Measurements from ENCODE around the gene CACNA2D3.

The CACNA2D3 gene

DNA sequence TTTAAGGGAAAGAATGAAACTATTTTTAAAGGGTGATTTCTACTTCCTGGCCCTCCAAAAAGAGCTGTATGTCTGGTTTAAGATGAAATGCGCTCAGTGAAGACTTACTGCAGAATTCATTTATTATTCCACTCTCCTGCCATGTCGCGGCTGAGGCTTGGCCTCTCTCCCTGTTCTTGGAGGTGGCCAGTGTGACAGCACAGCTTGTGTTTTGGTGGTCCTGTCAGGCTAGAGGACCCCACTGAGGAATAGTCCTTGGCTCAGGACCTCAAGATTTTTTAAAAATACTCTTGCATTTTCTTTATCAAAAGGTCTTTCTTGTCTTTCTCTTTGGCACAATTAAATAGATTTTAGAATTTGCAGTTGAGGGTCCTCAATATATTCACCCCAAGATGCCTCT is 421.1 kb downstream of the CACNA2D3 start:
- no peak for DNase-seq

DNA sequence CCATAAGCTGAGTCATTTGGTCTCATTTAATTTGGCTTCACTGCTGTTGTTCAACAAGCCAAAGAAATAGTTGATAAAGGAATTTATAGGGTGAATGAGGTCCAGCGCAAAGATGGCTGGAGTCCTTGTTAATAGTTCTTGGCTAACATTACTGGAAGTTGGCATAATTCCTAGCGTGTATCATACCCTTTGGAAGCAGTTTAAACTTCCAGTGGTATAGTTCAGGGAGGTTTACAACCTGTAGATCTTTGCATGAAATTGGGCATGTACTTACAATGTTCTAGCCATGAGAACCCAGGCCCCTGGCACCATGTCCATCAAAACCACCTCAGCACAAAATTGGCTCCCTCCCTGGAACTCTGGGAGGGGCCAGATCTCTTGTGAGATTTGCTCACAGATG is 424.7 kb downstream of the CACNA2D3 start:
- no peak for DNase-seq

DNA sequence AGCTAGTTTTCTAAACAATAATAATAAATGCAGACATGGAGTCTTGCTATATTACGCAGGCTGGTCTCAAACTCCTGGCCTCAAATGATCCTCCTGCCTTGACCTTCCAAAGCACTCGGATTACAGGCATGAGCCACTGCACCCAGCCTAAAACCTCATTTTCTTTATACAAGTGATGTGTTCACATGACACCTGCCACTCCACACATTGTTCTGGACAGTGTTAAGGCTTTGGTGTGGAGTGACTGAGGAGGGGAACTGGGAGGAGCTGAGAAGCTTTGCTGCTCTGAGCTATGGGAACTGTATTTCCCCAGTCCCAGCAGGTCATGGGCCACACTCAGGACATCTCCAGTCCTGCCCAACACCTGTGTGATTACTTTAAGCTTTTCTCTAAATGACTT is 425.5 kb downstream of the CACNA2D3 start:
- DNase-seq, result no peak

DNA sequence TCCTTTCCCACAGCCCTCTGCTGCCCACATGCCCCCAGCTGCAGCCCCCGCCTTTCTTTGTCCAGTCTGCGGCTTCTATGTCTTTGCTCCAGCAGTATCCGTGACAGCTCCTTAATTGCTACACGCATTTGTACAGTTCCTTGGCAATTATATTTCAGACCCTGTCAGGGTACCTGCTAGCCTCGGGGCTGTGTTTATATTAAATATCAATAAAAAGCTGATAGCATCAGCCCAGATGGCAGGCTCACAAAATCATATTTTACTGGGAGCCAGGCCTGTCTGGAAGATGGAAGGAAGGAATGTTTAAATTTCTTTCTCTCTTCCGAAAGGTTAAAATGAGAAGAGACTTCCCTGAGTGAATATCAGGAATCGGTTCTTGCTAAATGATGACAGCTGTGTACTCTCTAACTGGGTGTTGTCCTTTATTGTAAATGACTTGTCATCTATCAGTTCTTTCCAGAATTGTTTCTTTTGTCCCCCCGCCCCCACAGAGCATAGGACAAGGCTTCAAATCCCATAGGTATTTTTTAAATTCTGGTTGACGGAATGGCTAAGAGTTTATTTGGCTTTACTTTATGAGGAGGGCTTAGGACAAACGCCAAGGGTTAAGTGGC is 427.4 kb downstream of the CACNA2D3 start:
- no peak for DNase-seq

DNA sequence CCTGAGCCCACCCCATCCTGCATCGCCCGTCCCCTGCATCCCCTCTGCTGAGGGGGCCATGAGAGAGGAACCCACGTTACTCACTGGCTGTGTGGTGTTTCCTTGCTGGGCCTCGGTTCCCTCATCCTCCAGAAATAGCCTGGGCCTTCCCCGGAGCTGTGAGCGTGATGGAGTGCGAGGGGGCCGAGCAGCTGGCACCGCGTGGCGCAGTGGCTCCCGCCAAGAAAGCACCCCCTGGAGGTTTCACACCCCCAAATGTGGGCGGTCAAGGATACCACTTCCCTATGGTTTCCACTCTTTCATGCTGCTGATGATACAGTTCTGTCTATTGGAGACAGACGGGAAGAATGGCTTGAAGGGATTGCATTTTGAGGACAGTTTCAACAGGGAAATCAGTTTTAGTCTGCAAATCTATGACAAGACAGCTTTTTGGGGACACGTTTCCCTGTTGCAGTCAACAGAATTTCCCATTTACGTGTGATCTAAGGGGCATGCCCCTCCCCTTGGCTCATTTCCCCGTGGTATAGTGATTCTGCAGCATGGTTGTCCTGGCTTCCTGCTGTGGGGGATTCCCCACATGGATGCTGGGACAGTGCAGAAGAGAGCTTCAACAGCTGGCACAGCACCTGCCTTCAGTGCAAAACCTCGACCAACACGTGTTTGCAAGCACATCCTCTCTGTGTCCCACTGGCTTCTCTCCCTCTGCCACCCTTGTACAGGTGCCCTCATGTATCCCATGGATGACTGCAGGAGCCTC is 428.0 kb downstream of the CACNA2D3 start:
- DNase-seq, result no peak

DNA sequence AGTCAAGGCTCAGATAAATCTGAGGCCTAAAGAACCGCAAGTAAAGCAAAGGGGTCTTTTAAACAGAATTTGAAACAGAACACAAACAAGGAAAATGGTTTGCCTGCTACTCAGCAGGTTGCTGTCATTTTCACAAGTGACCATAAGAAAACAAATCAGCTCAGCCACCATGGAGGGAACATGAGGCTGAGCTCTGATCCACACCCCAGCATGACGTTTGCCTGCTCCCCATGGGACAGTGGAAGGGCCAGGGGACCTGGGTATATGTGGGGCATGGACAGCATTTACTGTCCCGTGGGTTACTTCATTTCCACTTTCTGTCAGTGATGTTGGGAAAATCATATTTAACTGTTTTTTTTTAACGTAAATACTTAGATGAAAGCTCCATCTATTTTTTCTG is 434.3 kb downstream of the CACNA2D3 start:
- no peak for DNase-seq

DNA sequence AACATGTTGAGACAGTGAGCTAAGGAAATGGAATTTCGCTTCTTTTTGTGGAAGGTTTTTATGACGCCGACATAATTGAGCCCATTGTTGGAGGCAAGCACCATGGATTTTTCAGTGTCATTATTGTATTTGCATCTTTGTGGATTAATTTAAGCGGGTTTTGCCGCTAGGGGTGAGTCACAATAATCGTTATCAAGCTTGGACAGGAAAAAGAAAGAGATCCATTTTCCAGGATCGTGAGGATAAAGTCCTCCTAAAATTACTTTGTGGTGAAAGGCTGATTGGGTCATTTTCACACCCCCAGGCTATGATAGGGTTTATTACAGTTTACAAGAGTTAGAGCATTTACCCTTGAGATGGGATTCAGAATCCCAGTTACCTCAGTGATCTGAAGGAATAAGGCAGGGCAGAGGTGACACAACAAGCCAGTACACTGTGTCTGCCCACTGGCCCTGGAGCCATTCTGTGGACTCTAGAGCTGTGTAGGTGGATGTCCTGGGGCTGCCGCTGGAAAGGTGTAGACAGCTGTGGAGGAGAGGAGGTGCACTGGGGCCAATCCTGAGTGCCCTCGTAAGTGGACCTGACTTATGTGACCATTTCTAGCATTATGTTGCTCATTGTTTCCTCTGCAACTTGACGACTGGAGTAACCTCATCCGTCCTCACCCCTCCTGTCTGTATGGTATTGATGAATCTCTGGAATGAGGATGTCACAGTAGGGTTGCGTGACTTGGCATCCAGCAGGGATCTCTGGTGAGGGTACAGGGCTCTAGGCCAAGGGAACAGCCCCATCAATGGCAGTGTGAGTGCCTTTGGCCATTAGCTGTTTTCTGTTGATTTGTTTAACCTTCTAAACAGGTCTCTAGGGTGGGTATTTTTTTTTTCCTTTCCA is 435.4 kb downstream of the CACNA2D3 start:
- no peak for DNase-seq

DNA sequence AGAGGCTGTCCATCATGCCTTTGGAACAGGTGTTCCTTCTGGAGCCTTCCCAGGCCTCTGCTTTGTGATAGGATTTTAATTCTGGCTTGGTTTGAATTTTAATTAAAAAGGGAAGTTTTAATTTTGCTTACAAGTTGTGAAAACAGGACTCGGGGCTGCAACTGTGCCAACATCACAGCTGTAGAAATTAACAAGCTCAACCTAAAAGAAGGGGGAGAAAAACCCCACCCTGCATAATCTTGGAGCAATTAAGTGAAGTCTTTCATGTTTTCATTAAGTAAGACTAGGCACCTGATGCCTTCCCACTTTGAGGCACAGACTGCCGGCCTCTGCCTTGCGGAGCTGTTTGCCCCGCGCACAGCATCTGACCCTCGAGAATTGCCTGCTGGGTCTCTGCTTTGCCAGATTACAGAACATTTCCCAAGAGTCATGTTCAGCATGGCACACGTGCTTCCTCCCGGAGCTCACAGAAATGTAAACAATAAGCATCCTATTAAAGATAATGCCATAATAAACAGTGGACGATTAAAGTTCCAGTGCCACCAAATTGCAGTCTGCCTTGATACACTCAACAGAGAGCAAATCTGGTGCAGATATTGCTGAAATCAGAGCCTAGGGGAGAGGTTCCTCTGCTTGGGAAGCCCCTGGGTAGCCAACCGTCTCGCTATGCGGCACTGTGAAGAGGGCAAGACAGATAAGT is 441.3 kb downstream of the CACNA2D3 start:
- DNase-seq, result no peak

DNA sequence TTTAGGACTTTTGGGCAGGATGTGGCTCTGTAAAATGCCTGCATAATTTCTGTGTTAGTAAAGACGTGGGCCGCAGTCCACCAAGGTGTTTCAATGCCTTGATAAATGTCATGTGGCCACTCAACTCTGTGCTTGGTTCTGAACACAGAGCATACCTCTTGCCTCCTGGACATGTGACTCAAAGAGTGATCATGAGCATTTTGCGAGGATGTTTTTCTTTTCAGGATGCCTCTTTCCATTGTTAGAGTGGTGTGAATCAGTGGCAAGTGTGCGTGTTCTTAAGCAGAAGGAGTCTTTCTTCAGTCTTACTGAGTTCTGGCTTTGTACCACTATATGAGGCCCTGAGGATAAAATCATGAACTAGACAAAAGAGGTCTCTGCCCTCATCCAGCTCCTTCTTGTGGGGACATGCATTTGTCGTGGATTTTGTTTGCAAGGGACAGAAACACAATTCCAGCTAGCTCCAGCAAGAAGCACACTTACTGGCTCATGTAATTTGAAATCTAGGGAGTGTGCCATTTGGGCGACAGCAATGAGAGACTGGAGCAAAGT is 442.1 kb downstream of the CACNA2D3 start:
- no peak for DNase-seq

DNA sequence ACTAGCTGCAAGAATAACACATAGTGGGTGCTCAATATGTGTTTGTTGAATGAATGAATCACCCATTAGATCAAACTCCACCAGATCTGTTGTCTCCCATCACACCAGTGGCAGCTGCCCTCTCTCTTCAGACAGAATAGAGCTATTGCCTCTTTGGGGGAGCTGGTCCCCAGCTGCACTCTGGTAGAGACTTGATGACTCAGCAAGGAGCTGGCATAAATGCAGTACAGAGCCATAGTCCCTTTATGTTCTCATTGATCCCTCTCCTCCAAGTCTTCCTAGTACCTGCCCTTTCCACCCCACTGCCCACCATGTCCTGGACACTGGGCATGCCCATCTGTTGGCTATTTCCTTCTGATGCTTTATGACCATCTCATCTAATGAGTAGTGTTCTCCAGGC is 443.6 kb downstream of the CACNA2D3 start:
- DNase-seq, result no peak

DNA sequence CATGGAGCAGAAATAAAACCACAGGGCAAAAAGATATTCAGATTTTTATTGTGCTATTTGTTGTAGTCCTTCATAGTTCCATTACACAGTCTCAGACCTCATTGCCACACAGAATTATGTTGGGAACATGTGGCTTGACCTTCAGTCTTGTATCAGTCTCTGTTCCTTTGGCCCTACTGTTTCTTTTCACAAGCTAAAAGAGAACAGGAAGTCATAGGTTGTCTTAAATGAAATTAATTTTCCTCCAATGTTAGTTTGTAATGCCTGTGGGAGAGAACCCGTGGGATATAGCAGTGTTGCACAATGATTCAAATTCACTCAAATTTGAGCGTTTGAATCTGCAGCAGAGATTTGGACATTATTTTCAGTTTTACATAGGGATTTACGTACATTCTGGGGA is 445.6 kb downstream of the CACNA2D3 start:
- no peak for DNase-seq

DNA sequence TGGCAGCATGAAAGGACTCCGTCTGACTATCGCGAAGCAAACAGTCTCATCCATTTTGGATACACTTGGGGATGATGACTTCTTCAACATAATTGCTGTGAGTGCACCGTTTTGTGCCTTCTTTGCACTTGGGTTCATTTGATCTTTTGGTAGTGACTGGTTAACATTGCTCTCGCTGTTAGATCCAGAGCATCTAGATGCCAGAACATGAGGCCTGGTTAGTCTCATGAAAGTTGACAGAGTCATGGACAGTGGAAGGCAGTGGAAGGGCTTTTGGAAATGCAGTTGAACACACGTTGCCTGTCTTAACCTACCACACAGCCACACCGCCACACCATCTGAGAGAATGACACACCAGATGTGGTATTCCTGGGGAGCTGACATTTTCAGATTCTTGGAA is 447.7 kb downstream of the CACNA2D3 start:
- DNase-seq, result no peak

DNA sequence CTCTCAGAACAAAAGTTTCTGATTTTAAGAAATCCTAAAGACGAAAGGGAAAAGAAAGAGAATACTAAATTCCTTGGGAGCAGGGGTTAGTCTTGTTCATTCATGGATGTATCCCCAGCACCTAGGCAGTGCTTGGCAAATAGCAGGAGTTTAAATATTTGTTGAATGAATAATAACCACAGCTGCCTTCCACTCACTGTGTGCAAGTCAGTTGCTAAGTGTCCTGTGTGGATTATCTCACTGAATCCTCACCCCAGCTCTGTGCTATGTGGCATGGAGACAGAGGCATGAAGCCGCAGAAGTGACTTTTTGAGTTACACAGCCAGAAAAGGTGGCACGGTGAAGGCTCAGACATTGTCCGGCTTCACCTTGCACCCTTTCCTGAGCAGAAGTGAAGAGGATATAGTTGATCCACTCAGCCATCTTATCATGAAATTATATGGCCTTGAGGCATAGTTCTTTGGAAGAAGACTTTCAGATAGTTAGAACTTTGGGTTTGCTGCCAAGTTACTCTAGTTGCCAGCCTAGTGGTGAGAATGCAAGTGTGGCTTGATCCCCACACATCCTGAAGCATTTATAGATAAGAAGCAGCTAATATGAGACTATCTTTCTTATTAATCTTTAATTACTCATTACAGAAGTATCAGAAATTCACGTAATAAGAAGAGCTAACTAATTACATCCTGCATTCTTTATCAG is 450.0 kb downstream of the CACNA2D3 start:
- DNase-seq, result no peak

DNA sequence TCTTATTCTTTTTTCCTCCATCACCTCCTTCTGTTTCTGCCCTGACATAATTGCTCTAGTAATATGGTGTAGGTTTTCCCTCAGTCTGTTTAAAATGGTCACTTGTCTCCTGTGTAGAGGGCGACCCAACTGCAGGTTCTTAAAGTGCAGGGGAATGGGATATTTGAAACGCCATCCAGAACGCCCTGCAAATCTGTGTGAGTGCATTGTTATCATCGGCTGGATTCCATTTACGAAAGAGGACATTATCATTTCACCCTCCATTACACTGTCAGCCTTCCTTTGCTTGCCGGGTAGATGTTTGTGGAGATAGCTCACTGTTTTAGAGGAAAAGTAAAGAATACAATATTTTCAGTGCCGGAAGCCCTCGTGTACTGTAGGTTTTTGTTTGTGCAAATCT is 451.5 kb downstream of the CACNA2D3 start:
- DNase-seq, result no peak

DNA sequence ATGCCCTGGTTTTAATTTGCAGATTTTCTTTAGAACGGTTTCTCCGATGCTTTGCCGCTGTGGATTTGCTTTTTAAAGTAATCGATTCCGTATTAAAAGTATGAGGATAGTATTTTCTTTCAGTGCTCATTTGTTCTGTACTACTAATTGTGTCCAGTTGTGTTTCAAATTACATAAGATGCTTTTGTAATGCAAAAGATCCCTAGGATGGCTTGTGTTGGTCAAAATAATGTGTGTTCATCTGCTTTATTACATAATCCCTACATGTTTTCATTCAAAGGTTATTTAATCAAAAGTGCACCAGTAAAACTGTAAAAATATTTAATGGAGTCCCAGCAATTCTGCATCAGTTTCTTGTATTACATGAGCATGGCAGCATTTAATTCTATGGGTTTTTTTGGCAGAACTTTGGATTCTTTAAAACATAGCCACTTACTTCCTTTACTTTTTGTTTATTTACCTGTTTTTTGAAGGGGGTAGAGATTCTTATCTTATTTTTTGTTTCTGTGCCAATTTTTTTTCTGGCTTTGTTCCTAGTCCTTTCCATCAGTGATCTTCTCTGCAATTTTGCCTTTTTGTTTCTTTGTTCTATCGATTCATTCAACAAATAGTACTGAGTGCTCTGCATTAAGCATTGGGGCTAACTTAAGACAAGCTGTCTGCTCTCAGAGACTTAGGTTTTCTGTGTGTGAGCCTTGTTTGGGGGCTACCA is 452.7 kb downstream of the CACNA2D3 start:
- DNase-seq, result no peak

DNA sequence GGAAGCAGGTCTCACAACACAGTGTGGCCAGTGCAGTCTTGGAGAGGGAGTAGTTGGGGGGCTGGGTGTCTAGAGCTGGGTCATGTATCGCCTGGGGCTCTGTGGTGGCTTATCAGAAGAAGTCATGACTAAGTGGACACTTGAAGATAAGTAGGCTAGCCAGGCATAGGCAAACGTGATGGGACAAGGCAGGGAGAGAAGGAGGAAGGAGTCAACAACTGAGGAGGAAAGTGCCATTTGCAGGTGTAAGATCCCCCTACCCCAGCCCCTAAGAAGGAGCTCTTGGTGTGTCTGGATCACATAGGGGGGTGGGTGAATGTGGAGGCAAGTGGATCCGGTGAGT is 453.2 kb downstream of the CACNA2D3 start:
- no peak for DNase-seq

DNA sequence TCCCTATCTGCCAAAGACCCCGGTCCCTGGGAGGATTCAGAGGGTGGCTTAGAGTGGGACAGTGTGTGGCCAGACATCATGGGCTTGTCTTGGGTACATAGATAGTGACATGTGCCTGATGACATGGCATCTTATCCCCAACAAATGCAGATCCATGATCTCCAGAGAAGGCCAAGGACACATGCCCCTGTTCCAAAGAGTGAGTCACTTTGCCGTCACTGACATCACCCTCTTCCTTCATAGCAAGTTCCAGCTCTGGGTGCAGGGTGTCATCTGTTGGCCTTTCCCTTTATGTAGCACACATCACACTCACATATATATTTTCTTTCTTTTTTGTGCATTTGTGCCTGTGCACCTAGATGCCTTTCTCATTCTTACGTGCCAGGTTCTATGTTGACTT is 455.0 kb downstream of the CACNA2D3 start:
- DNase-seq, result no peak

DNA sequence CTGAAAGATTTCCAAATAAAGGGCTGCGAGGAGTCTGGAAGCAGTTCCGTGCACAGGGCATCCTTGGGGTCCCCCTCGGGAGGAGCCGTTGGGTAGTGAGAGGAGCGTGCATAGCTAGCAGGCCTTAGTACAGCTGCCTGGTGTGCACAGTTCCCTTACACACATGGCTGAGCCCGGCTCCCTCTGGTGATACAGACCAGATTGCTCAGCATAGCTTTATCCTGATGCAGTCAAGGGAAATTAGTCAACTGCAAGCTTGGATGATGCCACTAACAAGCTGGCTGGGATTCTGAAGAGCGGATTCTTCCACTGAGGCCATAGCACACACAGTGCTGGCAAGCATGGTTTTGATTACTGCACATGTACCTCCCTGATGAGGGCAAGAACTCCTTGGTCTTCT is 456.1 kb downstream of the CACNA2D3 start:
- DNase-seq, result no peak

DNA sequence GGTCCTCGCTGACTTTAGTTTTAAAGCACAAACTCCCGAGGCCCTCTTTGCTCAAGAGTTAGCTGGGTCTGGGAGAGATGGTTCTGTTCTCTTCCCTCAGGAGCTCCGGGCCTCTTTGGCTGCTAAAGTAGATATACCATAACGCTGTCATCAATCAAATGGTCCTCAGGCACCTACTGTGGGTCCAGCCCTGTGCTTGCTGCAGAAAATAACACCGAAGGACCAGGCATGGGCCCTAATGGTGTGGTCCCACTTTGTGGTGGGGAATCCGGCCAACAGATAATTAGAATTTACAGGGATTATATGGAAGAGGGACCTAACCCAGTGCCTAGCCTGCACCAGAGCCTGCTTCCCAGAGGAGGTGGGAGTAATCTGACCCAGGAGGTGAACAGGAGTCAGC is 458.1 kb downstream of the CACNA2D3 start:
- DNase-seq, result no peak

DNA sequence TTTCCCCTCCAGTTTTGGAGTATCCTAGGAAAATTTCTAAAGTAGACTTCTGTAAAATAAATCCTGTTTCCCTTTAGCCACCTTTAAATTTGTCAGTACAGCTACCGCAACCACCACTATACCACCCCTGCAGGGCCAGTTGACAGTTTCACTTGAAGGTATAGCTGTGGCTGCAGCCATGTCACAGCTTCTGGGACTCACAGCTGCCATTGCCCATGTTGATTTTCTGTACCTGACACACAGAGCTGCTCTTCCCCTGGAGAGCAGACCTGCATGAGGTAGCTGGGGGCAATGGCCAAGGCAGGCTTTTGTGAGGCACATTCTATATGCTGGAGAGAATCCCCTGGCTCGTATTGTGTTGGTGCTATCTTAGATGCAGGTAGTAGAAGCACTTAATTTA is 460.1 kb downstream of the CACNA2D3 start:
- DNase-seq, result no peak

DNA sequence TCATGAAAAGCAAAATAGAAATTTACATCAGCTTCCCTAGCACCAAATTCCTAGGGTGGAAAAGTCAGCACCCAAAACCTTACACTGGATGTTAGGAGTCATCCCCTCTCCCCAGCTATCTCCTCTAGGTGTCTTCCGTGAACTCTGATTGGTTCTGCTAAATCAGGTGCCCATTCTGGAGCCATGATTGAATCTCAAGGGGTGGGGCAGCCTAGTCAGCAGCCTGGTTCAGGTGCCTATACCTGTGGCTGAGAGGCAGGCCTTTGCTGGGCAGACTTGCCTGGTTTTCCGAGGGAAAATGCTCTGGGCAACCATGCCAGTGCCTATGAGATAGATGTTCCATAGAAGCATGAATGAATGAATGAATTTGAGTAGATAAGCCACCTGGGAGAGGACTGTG is 468.8 kb downstream of the CACNA2D3 start:
- DNase-seq, result no peak

DNA sequence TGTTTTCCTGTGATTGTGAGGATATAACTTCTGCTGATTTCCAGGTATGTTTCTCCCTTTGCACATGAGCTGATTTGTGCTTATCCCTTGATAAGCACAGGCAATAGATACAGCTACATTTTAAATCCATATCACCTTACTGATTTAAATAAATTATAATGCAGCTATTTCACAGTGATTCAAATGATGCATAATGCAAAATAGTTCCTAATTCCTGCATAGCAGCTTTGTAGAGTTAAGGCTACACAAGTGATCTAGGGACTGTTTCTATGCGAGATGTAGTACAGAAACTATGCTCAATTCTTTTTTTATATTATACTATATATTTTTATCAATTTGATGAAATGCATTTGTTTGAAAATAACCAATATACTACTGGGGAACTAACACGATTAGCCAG is 471.3 kb downstream of the CACNA2D3 start:
- DNase-seq, result no peak
